ENCODE data around the gene C19orf12. TPM values are rescaled to one million over a fixed set of nuclear protein-coding genes. Genes with fewer than 3 reads are reported as not detected.
A peak's percentile ranks its signal among the peaks of the same experiment; 100 is the strongest.

The C19orf12 gene
- total and polyA plus RNA-seq, 2 experiments from 2014 or later: 11.4 to 17.2 TPM

- TF ChIP-seq, protein P1, sequence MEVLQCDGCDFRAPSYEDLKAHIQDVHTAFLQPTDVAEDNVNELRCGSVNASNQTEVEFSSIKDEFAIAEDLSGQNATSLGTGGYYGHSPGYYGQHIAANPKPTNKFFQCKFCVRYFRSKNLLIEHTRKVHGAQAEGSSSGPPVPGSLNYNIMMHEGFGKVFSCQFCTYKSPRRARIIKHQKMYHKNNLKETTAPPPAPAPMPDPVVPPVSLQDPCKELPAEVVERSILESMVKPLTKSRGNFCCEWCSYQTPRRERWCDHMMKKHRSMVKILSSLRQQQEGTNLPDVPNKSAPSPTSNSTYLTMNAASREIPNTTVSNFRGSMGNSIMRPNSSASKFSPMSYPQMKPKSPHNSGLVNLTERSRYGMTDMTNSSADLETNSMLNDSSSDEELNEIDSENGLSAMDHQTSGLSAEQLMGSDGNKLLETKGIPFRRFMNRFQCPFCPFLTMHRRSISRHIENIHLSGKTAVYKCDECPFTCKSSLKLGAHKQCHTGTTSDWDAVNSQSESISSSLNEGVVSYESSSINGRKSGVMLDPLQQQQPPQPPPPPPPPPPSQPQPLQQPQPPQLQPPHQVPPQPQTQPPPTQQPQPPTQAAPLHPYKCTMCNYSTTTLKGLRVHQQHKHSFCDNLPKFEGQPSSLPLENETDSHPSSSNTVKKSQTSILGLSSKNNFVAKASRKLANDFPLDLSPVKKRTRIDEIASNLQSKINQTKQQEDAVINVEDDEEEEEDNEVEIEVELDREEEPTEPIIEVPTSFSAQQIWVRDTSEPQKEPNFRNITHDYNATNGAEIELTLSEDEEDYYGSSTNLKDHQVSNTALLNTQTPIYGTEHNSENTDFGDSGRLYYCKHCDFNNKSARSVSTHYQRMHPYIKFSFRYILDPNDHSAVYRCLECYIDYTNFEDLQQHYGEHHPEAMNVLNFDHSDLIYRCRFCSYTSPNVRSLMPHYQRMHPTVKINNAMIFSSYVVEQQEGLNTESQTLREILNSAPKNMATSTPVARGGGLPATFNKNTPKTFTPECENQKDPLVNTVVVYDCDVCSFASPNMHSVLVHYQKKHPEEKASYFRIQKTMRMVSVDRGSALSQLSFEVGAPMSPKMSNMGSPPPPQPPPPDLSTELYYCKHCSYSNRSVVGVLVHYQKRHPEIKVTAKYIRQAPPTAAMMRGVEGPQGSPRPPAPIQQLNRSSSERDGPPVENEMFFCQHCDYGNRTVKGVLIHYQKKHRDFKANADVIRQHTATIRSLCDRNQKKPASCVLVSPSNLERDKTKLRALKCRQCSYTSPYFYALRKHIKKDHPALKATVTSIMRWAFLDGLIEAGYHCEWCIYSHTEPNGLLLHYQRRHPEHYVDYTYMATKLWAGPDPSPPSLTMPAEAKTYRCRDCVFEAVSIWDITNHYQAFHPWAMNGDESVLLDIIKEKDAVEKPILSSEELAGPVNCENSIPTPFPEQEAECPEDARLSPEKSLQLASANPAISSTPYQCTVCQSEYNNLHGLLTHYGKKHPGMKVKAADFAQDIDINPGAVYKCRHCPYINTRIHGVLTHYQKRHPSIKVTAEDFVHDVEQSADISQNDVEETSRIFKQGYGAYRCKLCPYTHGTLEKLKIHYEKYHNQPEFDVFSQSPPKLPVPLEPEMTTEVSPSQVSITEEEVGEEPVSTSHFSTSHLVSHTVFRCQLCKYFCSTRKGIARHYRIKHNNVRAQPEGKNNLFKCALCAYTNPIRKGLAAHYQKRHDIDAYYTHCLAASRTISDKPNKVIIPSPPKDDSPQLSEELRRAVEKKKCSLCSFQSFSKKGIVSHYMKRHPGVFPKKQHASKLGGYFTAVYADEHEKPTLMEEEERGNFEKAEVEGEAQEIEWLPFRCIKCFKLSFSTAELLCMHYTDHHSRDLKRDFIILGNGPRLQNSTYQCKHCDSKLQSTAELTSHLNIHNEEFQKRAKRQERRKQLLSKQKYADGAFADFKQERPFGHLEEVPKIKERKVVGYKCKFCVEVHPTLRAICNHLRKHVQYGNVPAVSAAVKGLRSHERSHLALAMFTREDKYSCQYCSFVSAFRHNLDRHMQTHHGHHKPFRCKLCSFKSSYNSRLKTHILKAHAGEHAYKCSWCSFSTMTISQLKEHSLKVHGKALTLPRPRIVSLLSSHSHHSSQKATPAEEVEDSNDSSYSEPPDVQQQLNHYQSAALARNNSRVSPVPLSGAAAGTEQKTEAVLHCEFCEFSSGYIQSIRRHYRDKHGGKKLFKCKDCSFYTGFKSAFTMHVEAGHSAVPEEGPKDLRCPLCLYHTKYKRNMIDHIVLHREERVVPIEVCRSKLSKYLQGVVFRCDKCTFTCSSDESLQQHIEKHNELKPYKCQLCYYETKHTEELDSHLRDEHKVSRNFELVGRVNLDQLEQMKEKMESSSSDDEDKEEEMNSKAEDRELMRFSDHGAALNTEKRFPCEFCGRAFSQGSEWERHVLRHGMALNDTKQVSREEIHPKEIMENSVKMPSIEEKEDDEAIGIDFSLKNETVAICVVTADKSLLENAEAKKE (CRISPR knock-in tag; IDR thresholded peaks at IDR 0.05): no peak
- TF ChIP-seq EZH2 (IDR thresholded peaks at IDR 0.05; ENCODE audit: low read depth, unreplicated experiment): no peak
Observed at GRCh38 chr19:29753934-29754305, 38.9 kb upstream of the C19orf12 start (continued).

- H3K27me3 ChIP-seq (ENCODE audit: insufficient read depth): no peaks in the 10 kb centered on the region
- no peak overlapping the region for H3K4me3 ChIP-seq
- no peaks in the 10 kb centered on the region for H3K36me3 ChIP-seq (ENCODE audit: insufficient read depth)
- H3F3A ChIP-seq (replicated peaks; ENCODE audit: low read depth): no peaks in the 10 kb centered on the region
- H3K79me2 ChIP-seq (replicated peaks; ENCODE audit: insufficient read depth): no peaks in the 10 kb centered on the region
- no peaks in the 10 kb centered on the region for H4K20me1 ChIP-seq (replicated peaks; ENCODE audit: insufficient read depth)
- Mint-ChIP-seq H3K27ac (no peak overlapping the region), H3K27me3 (ENCODE audit: insufficient read depth, low read depth, poor library complexity) (no peaks in the 10 kb centered on the region), H3K4me1 (no peaks in the 10 kb centered on the region), H3K9me3 (peaks cover 2% of the 10 kb centered on the region; the same call in 1 of the 3 replicates), H3K36me3 (ENCODE audit: low read depth) (no peaks in the 10 kb centered on the region), H3K4me3 (no peak overlapping the region)
- H3K4me1 ChIP-seq (ENCODE audit: insufficient read depth): no peaks in the 10 kb centered on the region
- H2AFZ ChIP-seq: 0 out of 2 replicates have a peak overlapping the region, but pooled peaks have one; percentile 28
- no peaks in the 10 kb centered on the region for H3K9me2 ChIP-seq (ENCODE audit: insufficient read depth)
- no peak for DNase-seq (ENCODE audit: low spot score)
- H3K27ac ChIP-seq (ENCODE audit: low read depth): no peak overlapping the region
- ATAC-seq: peak; percentile 57; the same call in 2 of the 3 replicates
- no peak overlapping the region for H3K4me2 ChIP-seq
- TF ChIP-seq JUNB (IDR thresholded peaks at IDR 0.05; ENCODE audit: unreplicated experiment) (no peak), EZH2 (IDR thresholded peaks at IDR 0.05; ENCODE audit: low read depth, unreplicated experiment) (no peak), CREB1 (CRISPR knock-in tag; IDR thresholded peaks at IDR 0.05; ENCODE audit: low read depth) (no peak), ZNF331 (CRISPR knock-in tag; IDR thresholded peaks at IDR 0.05; ENCODE audit: low read depth) (no peak), NANOG (IDR thresholded peaks at IDR 0.05; ENCODE audit: borderline replicate concordance) (no peak), POLR2AphosphoS5 (IDR thresholded peaks at IDR 0.05; ENCODE audit: low read depth) (no peak), ETS1 (IDR thresholded peaks at IDR 0.05) (no peak), REST (IDR thresholded peaks at IDR 0.05; ENCODE audit: unreplicated experiment) (no peak), STAT1 (IDR thresholded peaks at IDR 0.05; ENCODE audit: unreplicated experiment) (no peak), EZH2phosphoT487 (IDR thresholded peaks at IDR 0.05; ENCODE audit: unreplicated experiment) (no peak)
- TF ChIP-seq, protein P2, sequence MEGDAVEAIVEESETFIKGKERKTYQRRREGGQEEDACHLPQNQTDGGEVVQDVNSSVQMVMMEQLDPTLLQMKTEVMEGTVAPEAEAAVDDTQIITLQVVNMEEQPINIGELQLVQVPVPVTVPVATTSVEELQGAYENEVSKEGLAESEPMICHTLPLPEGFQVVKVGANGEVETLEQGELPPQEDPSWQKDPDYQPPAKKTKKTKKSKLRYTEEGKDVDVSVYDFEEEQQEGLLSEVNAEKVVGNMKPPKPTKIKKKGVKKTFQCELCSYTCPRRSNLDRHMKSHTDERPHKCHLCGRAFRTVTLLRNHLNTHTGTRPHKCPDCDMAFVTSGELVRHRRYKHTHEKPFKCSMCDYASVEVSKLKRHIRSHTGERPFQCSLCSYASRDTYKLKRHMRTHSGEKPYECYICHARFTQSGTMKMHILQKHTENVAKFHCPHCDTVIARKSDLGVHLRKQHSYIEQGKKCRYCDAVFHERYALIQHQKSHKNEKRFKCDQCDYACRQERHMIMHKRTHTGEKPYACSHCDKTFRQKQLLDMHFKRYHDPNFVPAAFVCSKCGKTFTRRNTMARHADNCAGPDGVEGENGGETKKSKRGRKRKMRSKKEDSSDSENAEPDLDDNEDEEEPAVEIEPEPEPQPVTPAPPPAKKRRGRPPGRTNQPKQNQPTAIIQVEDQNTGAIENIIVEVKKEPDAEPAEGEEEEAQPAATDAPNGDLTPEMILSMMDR (conservative IDR thresholded peaks at IDR 0.05; ENCODE audit: low read depth in 2 of 2): no peak
Observed at GRCh38 chr19:29753190-29753933, 38.3 kb upstream of the C19orf12 start.
